GM12875 (cell line): Measurements from ENCODE around the gene SECISBP2.

Experiments
- H3K4me3 ChIP-seq: one replicate; pipeline ENCODE4 v1.5.1; 2011; ENCODE audit warnings: low read depth, low read length, control low read depth
- TF ChIP-seq, protein P1 (sequence below): IDR thresholded peaks from 2 replicates; pipeline ENCODE4 v1.5.1; 2011; ENCODE audit warnings: low read depth, mild to moderate bottlenecking, control low read depth, inconsistent platforms, low read length, moderate library complexity, borderline replicate concordance; ENCODE audit not compliant: insufficient read depth

The SECISBP2 gene

DNA sequence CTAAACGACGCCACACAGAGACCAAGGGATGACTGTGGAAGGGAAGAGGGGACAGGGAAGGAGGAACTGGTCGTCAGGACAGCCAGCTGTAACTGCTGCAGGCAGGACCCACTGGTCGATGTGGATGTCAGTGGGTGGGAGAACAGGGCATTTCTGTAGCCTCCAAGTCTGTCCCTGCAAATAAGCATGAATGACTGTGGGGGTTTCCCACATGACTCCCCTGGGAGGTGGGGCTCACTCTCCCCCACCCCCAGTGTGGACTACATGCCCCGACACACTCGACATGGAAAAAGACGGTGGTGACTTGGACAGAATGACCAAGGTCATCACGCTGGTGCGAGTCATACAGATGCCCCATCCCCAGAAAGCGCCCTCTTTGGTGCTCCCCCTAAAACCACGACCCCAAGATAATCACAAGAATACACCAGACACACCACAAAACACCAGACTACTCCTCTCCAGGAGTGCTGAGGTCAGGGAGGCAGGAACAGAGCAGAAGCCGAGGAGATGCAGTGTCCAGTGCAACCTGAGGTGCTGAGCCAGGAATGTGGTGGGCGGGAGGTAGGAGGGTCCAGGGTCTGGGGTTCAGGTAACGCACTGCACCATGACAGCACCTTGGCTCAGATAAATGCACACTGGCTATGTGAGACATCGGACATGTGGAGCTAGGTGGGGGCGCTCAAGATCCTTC, 64.9 kb downstream of the SECISBP2 start:
- TF ChIP-seq, protein P1, sequence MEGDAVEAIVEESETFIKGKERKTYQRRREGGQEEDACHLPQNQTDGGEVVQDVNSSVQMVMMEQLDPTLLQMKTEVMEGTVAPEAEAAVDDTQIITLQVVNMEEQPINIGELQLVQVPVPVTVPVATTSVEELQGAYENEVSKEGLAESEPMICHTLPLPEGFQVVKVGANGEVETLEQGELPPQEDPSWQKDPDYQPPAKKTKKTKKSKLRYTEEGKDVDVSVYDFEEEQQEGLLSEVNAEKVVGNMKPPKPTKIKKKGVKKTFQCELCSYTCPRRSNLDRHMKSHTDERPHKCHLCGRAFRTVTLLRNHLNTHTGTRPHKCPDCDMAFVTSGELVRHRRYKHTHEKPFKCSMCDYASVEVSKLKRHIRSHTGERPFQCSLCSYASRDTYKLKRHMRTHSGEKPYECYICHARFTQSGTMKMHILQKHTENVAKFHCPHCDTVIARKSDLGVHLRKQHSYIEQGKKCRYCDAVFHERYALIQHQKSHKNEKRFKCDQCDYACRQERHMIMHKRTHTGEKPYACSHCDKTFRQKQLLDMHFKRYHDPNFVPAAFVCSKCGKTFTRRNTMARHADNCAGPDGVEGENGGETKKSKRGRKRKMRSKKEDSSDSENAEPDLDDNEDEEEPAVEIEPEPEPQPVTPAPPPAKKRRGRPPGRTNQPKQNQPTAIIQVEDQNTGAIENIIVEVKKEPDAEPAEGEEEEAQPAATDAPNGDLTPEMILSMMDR, result no peak
- H3K4me3 ChIP-seq, result no peak overlapping the region

DNA sequence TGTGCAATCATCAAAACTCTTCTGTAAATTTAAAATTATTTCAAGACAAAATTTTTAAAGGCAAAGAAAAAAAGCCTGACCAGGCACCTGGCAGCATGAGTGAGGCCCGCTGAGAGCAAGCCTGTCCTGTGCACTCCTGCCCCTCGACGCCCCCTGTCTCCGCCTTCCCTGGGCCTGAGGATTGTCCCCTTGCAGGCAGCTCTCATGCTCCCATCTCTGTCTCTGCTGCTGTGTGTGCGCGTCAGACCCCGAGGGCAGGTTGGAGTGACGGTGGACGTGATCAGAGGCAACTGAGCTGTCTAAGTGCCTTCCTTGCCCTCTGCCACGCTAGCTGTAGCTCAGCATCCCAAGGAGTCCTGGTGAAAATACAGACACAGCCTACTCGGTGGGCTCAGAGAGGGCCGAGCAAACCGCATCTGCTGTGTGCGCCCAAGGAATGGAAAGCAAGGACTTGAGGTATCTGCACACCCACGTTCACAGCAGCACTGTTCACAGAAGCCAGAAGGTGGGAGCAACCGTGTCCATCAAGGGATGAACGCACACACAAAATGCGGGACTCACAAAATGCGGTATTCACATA, 65.5 kb downstream of the SECISBP2 start:
- TF ChIP-seq, protein P1, result no peak
- no peak overlapping the region for H3K4me3 ChIP-seq

DNA sequence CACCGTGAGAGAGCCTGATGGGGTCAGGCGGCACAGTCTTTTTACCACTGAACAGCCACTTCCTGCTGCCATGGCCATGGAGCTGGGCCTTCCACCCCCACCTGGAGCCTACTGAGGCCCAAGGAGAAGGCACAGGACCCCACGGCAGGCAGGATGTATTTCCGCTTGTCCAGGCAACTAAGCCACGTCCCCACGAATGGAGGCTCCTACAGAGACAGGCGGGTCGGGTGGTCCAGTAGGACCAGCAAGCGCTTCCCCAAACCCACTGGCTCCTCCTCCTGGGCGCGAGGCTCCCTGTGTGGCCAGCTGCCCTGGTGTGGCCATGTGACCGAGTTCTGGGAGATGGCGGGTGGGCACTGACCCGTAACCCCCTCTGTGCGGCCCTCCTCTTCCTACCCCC, 66.5 kb downstream of the SECISBP2 start:
- H3K4me3 ChIP-seq, result no peak overlapping the region
- TF ChIP-seq, protein P1, result no peak

DNA sequence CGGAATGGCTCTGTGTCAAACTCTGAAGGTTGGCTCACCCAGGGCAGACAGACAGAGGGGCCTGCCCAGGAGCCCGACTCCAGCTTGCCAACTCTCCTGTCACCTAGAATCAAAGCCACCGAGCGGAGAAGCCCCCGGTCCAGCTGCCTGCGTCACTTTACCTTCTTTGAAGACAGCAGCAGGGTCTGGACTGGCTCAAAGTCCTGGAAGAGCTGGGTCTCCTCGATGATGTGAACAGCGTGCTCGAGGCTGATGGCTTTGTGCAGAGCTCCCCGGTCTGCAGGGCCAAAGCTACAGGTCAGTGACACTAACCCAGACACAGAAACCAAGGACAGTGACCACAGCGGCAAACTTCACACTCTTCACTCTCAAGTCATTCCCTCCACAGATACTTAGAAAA, 67.9 kb downstream of the SECISBP2 start:
- H3K4me3 ChIP-seq, result no peak overlapping the region
- TF ChIP-seq, protein P1, result no peak

DNA sequence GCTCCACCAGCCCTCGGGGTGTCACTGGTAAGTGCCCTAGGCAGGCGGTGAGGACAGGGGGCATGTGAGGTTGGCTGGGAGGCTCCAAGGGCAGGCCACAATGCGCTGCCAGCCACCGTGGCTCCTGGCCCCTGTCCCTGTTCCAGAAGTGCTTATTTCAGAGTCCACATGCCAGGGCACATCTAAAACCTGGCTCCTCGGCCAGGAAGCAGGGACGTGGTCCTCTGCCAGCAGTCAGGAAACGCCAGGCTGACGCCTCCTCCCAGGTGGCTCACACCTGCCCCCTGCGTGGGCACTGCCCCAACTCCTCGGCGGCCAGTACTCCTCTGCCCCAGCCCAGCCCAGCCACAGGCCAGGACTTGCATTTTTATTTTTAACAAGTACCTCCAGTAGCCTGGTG, 68.5 kb downstream of the SECISBP2 start:
- TF ChIP-seq, protein P1, result no peak
- no peak overlapping the region for H3K4me3 ChIP-seq

DNA sequence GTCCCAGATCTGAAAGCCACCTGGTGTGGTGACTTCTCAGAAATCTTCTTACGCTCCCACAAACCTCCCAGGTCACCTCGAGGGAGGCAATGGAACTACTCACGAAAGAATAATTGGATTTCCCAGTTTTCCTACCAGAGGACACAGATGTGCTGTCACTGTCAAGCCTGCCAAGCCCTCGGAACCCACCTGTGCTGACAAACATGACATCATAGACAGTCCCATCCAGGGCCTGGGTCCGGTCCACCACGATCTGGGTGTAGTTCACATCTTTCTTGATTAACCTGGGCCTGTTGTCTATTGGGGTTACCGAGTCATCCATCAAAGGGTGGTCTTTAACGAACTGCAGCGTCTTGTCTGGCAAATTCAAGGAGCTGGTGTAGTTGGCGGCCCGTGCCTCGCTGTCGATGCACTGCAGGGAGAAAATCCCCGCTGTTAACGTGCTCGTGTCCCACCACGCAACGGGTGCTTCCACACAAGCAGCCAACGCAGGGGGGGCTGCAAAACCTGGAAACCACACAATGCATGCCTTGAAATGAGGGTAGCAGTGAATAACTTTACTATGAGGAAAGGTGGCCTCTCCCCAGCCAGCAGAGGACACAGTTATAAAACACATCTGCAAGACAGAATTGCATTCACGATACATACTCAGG, 69.0 kb downstream of the SECISBP2 start:
- no peak overlapping the region for H3K4me3 ChIP-seq
- TF ChIP-seq, protein P1, result no peak

DNA sequence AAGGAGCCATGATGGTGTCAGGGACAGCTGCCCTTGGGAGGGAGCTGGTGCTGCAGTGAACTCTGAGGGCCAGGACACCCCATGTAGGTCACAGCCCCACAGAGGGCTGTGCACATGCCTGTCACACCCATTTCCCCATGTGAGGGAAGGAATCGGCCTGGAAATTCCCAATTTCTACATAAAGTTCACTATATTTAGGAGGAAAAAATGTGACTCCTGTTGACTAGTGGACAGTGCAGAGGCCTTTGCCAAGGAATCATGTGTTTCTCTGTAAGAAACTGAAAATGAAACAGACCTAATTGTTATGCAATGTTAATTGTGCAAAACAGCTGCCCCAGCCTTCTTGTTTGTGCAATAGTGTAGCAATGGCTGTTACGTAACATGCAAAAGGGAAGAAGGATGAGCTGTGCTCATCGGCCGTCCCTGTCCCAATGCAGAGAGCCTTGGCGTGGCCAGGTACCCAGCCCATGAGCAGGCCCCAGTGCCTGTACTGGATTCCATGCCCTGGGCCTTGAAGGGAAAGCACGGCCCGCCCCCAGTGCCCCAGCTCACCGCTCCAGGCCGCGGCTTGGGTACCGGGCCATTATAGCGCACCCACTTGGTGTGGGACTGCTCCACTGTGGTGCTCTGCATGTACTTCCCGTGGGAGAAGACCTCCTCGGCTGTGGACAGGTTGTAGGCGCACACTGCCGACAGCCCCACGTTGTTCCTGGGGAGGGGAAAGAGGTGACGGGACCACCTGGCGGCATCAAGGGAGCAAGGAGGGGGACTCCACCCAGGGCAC, 70.0 kb downstream of the SECISBP2 start:
- H3K4me3 ChIP-seq, result no peak overlapping the region
- TF ChIP-seq, protein P1, result no peak
